Stimulated activated CD4-positive, alpha-beta T cell treated with anti-CD3 and anti-CD28 coated beads, Interleukin-12 subunit alpha, Interleukin-12 subunit beta, amount 100 ng/mL, for 4 hours (primary cell): Measurements from ENCODE around the gene SGTA.
"Not testable (repeated sequence)": the region's sequence is repeated elsewhere in the genome, so short reads cannot be mapped to it uniquely, and the experiment has no call there.

Source experiments
- DNase-seq: peaks from one replicate; pipeline ENCODE4 v3.0.0-alpha.2; 2020

Gene SGTA

GRCh38 chr19:2722541-2723344 lies 60.3 kb downstream of the SGTA start:
- no peak for DNase-seq

- DNase-seq, result no peak
Measured at GRCh38 chr19:2721570-2722540, 61.2 kb downstream of the SGTA start.

GRCh38 chr19:2720777-2721569 lies 62.1 kb downstream of the SGTA start, which contains the start of gene DIRAS1:
Gene DIRAS1 (minus strand): TSS chr19:2721372. CDS start chr19:2717806, 3,566 bp downstream.
- no peak for DNase-seq

GRCh38 chr19:2719920-2720776 lies 62.9 kb downstream of the SGTA start:
- no peak for DNase-seq

- DNase-seq, result no peak
Measured at GRCh38 chr19:2719232-2719735, 63.8 kb downstream of the SGTA start.

- DNase-seq, result no peak
Measured at GRCh38 chr19:2717638-2718541, 65.2 kb downstream of the SGTA start.

GRCh38 chr19:2716722-2717637 lies 66.1 kb downstream of the SGTA start:
- no peak for DNase-seq

- DNase-seq, result no peak
Measured at GRCh38 chr19:2716275-2716650, 66.8 kb downstream of the SGTA start.

GRCh38 chr19:2715470-2716274 lies 67.4 kb downstream of the SGTA start:
- DNase-seq, result no peak

- no peak for DNase-seq
Measured at GRCh38 chr19:2714531-2715269, 68.4 kb downstream of the SGTA start.

- not testable (repeated sequence) for DNase-seq
Measured at GRCh38 chr19:2714102-2714501, 69.0 kb downstream of the SGTA start.

- DNase-seq, result not testable (repeated sequence)
Measured at GRCh38 chr19:2713170-2713569, 69.9 kb downstream of the SGTA start.

GRCh38 chr19:2711875-2712205 lies 71.2 kb downstream of the SGTA start:
- DNase-seq, result no peak

- DNase-seq, result no peak
Measured at GRCh38 chr19:2711172-2711874, 71.8 kb downstream of the SGTA start.

- no peak for DNase-seq
Measured at GRCh38 chr19:2706251-2706650, 76.8 kb downstream of the SGTA start.
